Endodermal cell (in vitro differentiated cells): Measurements from ENCODE around the gene VWA8. TPM values are rescaled to one million over a fixed set of nuclear protein-coding genes. Genes with fewer than 3 reads are reported as not detected.

Experiments
- DNase-seq: peaks from one replicate; pipeline ENCODE4 v3.0.0-alpha.2; 2017
- H3K27ac ChIP-seq: 2 replicates; pipeline ENCODE4 v1.5.1; 2013; ENCODE audit warnings: mild to moderate bottlenecking, low read depth, low read length, moderate library complexity
- H3K27me3 ChIP-seq: 2 replicates; pipeline ENCODE4 v1.6.1; 2013; ENCODE audit warnings: mild to moderate bottlenecking, low read length, moderate library complexity; ENCODE audit not compliant: insufficient read depth, control insufficient read depth, poor library complexity, severe bottlenecking
- H3K36me3 ChIP-seq: 2 replicates; pipeline ENCODE4 v1.7.0; 2013; ENCODE audit warnings: mild to moderate bottlenecking, low read length, moderate library complexity; ENCODE audit not compliant: control insufficient read depth, insufficient read depth
- H3K4me1 ChIP-seq: one replicate; pipeline ENCODE4 v1.7.0; 2013; ENCODE audit warnings: low read length; ENCODE audit not compliant: control insufficient read depth, insufficient read depth
- H3K4me3 ChIP-seq: 2 replicates; pipeline ENCODE4 v1.5.1; 2013; ENCODE audit warnings: mild to moderate bottlenecking, low read length, moderate library complexity
- H3K9ac ChIP-seq: 2 replicates; pipeline ENCODE4 v1.6.1; 2013; ENCODE audit warnings: mild to moderate bottlenecking, low read length, moderate library complexity; ENCODE audit not compliant: poor library complexity, severe bottlenecking; ENCODE audit errors: extremely low read depth
- H3K9me3 ChIP-seq: 2 replicates; pipeline ENCODE4 v1.6.1; 2013; ENCODE audit warnings: mild to moderate bottlenecking, low read length, moderate library complexity; ENCODE audit not compliant: control insufficient read depth
- H3K27ac Mint-ChIP-seq: 2 replicates; pipeline ENCODE4 v1.8.0; 2020; ENCODE audit warnings: mixed read lengths
- H3K27me3 Mint-ChIP-seq: 2 replicates; pipeline ENCODE4 v1.8.0; 2021; ENCODE audit warnings: mild to moderate bottlenecking, mixed read lengths; ENCODE audit not compliant: insufficient read depth
- H3K36me3 Mint-ChIP-seq: 2 replicates; pipeline ENCODE4 v1.8.0; 2020; ENCODE audit warnings: low read depth, mixed read lengths
- H3K4me1 Mint-ChIP-seq: 2 replicates; pipeline ENCODE4 v1.8.0; 2020; ENCODE audit warnings: mixed read lengths
- H3K4me3 Mint-ChIP-seq: 2 replicates; pipeline ENCODE4 v1.8.0; 2020; ENCODE audit warnings: mild to moderate bottlenecking, moderate library complexity, mixed read lengths
- H3K9me3 Mint-ChIP-seq: 2 replicates; pipeline ENCODE4 v1.8.0; 2020; ENCODE audit warnings: mild to moderate bottlenecking, mixed read lengths
- WGBS, 2 experiments: methylation state at CpG; one replicate each; pipeline versions ENCODE4 v1.1.5 to v1.1.7; 2013; ENCODE audit warnings: missing lambda C conversion rate in 2 of 2, mixed read lengths in 1 of 2; ENCODE audit not compliant: insufficient coverage in 1 of 2, insufficient read length in 1 of 2; 5-methylcytosine and 5-hydroxymethylcytosine counted together
- total RNA-seq, 2 donors: library from RNA; stranded (reverse); fragmentation: NEBNext Ultra II Directional in 1 of 2; extraction: Animal tissue kit (Norgen Biotek cat#: 25700) in 1 of 2; gene quantifications; 2 replicates in 1 of 2; 3 replicates in 1 of 2; pipeline ENCODE4 v1.2.1, GENCODE V29; 2021
- TF ChIP-seq, protein P1 (sequence below): fragments of 200-600 bp; sonication (generic); conservative IDR thresholded peaks from 2 replicates; pipeline ENCODE4 v1.5.0; 2021; ENCODE audit warnings: antibody characterized with exemption, mild to moderate bottlenecking

Gene VWA8
- total RNA-seq, 2 donors from 2014 or later, result 24.6 to 25.6 TPM

DNA sequence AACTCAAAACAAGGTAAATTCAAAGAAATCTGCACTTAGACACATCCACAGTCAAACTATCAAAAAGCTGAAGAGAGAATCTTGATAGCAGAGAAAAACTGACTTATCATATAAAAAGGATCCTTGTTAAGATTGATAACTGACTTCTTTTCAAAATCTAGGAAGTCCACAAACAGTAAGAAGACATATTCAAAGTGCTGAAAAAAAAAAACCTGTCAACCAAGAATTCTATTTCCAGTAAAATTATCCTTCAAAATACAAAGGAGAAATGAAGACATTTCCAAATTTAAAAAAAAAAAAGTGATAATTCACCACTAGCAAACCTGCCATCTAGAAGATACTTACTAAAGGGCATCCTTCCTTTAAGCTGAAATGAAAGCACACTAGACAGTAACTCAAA, 15.0 kb downstream of the VWA8 start:
- peaks cover 17% of the 10 kb centered on the region for H3K36me3 ChIP-seq
- Mint-ChIP-seq H3K4me1 (peaks cover 35% of the 10 kb centered on the region), H3K27ac (no peak overlapping the region), H3K4me3 (no peak overlapping the region), H3K36me3 (peaks cover 35% of the 10 kb centered on the region), H3K27me3 (no peaks in the 10 kb centered on the region), H3K9me3 (peaks cover 6% of the 10 kb centered on the region)
- TF ChIP-seq, protein P1, sequence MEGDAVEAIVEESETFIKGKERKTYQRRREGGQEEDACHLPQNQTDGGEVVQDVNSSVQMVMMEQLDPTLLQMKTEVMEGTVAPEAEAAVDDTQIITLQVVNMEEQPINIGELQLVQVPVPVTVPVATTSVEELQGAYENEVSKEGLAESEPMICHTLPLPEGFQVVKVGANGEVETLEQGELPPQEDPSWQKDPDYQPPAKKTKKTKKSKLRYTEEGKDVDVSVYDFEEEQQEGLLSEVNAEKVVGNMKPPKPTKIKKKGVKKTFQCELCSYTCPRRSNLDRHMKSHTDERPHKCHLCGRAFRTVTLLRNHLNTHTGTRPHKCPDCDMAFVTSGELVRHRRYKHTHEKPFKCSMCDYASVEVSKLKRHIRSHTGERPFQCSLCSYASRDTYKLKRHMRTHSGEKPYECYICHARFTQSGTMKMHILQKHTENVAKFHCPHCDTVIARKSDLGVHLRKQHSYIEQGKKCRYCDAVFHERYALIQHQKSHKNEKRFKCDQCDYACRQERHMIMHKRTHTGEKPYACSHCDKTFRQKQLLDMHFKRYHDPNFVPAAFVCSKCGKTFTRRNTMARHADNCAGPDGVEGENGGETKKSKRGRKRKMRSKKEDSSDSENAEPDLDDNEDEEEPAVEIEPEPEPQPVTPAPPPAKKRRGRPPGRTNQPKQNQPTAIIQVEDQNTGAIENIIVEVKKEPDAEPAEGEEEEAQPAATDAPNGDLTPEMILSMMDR, result no peak
- H3K9me3 ChIP-seq, result peaks cover 20% of the 10 kb centered on the region
- no peaks in the 10 kb centered on the region for H3K4me1 ChIP-seq
- no peak for DNase-seq
- no peak overlapping the region for H3K27ac ChIP-seq
- no peak overlapping the region for H3K4me3 ChIP-seq
- no peak overlapping the region for H3K9ac ChIP-seq
- H3K27me3 ChIP-seq, result no peaks in the 10 kb centered on the region

DNA sequence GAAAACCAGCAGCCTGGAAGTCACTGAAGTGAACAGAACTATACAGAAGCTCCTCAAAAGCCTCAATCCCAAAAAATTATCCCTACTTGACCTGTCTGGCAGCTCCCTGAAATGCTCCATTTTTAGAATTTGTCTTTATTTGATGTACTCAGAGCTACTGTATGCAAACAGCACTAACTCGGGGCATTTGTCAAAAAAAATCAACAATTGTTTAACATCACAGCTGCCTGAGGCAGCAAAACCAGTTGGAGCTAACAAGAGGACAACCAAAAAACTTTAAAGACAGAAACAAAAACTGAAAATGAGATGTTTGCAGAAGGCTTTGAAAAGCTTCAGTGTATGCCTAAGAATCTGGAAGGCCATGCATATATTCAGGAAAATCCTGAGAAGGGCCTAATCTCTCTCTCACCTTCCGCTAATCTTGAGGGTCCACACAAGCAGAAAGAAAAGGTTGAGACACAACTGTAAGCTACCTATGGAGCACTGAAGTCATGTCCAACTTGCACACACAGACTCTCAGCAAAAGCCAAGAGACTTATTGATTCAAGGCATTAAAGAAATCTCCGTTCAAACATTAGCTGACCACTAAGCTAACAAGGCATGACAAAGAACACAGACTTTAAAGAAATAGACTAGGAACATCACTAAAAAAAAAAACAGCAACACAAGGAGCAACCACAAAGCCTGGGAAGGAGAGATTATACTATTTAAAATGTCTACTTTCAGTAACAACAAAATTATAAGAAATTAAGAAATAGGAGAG, 16.1 kb downstream of the VWA8 start:
- Histone ChIP-seq H3K4me1 (no peaks in the 10 kb centered on the region), H3K27ac (no peak overlapping the region), H3K27me3 (no peaks in the 10 kb centered on the region), H3K9me3 (peaks cover 20% of the 10 kb centered on the region), H3K9ac (no peak overlapping the region), H3K36me3 (peaks cover 17% of the 10 kb centered on the region), H3K4me3 (no peak overlapping the region)
- Mint-ChIP-seq H3K27me3 (no peaks in the 10 kb centered on the region), H3K4me1 (peaks cover 35% of the 10 kb centered on the region), H3K4me3 (no peak overlapping the region), H3K27ac (peak overlapping the region; percentile 41), H3K36me3 (peaks cover 33% of the 10 kb centered on the region), H3K9me3 (peaks cover 6% of the 10 kb centered on the region)
- TF ChIP-seq, protein P1, result no peak
- 74% methylated on average over 3 of the region's 3 CpGs; no CpG with 5 or more reads in 1 of the 2 experiments for WGBS, 2 experiments
- DNase-seq, result no peak

DNA sequence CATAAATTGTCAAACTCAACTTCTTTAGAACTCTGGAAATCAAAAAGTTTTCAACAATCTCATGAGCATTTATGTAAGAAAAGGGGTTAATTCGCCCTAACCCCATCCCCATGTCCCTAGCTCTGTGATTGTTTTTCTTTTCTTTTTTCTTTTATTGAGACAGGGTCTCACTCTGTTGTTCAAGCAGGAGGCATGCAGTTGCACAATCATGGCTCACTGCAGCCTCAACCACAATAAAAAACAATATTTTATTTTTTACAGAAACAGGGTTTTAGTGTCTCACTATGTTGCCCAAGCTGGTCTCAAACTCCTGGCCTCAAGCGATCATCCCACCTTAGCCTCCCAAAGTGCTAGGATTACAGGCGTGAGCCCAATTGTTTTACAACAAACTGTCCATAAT, 16.7 kb downstream of the VWA8 start:
- no peaks in the 10 kb centered on the region for H3K4me1 ChIP-seq
- peaks cover 30% of the 10 kb centered on the region for H3K36me3 Mint-ChIP-seq
- no peak overlapping the region for H3K9ac ChIP-seq
- no peak overlapping the region for H3K27ac ChIP-seq
- 89 to 91% methylated on average over 3 of the region's 3 CpGs for WGBS, 2 experiments
- DNase-seq, result no peak
- H3K27me3 ChIP-seq, result no peaks in the 10 kb centered on the region
- H3K9me3 ChIP-seq, result peaks cover 20% of the 10 kb centered on the region
- no peaks in the 10 kb centered on the region for H3K27me3 Mint-ChIP-seq
- peaks cover 5% of the 10 kb centered on the region for H3K9me3 Mint-ChIP-seq
- H3K27ac Mint-ChIP-seq, result peak overlapping the region; percentile 41
- TF ChIP-seq, protein P1, result no peak
- H3K36me3 ChIP-seq, result peaks cover 17% of the 10 kb centered on the region
- H3K4me3 ChIP-seq, result no peak overlapping the region
- no peak overlapping the region for H3K4me3 Mint-ChIP-seq
- peaks cover 35% of the 10 kb centered on the region for H3K4me1 Mint-ChIP-seq
